ENCODE results near the gene INHBE.
"Not testable (repeated sequence)": the region's sequence is repeated elsewhere in the genome, so short reads cannot be mapped to it uniquely, and the experiment has no call there.

The INHBE gene

GRCh38 chr12:57441846-57442427 lies 13.2 kb upstream of the INHBE start:
- DNase-seq, result no peak

- DNase-seq, result not testable (repeated sequence)
These were observed 10.8 kb upstream of the INHBE start for GRCh38 chr12:57444337-57444736.

DNA sequence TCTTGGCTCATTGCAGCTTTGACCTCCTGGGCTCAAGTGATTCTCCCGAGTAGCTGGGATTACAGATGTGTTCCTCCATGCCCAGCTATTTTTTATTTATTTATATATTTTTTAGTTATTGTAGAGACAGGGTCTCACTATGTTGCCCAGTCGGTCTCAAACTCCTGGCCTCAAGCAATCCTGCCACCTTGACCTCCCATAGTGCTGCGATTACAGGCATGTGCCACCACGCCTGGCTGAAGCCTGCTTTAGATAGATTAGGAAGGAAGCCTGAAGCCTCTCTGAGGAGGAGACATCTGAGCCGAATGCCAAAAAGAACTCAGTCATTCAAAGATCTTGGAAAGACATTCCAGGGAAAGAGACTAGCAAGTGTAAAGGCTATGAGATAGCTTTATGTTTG lies 10.4 kb upstream of the INHBE start:
- no peak for DNase-seq

DNA sequence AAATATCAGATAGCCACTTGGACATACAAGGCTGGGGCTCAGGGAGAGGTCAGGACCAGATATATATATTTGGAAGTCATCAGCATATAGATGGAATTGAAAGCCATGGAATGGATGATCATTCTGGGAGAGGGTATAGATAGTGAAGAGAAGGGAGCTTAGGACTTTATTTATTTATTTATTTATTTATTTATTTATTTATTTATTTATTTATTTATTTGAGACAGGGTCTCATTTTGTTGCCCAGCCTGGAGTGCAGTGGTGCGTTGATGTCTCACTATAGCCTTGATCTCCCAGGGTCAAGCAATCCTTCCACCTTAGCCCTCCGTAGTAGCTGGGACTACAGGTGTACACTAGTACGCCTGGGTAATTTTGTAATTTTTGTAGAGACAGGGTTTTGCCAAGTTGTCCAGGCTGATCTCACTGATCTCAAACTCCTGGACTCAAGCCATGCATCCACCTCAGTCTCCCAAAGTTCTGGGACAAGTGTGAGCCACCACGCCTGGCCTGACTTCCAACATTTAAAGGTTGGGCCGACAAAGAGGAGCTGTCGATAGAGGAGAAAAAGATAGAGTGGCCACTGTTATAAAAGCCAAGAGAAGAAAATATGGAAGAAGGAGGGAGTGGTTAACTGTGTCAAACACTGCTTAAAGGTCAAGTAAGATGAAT lies 8.7 kb upstream of the INHBE start:
- no peak for DNase-seq

GRCh38 chr12:57448669-57449068 lies 6.4 kb upstream of the INHBE start:
- no peak for DNase-seq

- DNase-seq, result no peak
These were observed 5.7 kb upstream of the INHBE start for GRCh38 chr12:57449375-57449774.

DNA sequence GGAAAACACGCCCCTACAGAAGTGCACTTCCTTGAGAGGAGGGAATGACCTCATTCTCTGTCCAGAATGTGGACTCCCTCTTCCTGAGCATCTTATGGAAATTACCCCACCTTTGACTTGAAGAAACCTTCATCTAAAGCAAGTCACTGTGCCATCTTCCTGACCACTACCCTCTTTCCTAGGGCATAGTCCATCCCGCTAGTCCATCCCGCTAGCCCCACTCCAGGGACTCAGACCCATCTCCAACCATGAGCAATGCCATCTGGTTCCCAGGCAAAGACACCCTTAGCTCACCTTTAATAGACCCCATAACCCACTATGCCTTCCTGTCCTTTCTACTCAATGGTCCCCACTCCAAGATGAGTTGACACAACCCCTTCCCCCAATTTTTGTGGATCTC lies 5.0 kb upstream of the INHBE start:
- no peak for DNase-seq

- no peak for DNase-seq
These were observed 3.8 kb upstream of the INHBE start for GRCh38 chr12:57451233-57451778.

DNA sequence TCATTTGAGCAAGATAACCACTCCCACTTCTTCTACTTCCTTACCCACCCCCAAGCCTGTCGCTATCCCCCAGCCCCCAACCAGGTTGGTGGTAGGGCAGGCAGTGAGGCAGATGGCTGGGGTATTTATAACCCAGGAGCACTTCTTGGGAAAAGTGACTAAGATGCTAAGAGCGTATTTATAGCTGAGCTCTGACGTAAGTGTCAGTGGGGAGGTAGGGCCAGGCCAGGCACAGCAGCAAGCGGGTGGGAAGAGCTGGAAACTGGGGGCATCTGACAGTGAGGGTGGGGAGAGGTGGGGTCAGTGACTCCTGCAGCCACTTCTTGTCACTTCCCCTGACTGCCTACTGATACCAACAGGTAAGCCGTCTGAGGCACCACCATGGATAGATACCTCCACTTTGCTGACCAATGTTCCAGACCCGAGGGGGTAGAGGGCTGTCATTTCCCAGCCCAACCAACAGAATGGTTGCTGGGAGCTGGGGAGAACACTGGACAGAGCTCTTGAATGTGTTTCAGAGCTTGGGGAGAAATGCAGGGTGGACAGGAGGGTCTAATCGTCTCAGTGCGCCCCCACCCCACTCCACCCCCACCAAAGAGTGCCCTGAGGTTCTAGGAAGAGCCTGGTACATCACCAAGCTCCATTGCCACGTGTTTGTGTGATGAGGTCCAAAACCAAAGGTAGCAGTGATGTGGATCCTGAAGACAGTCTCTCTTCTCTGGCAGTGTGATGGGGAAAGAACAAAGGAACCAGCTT lies 2.7 kb upstream of the INHBE start:
- no peak for DNase-seq

DNA sequence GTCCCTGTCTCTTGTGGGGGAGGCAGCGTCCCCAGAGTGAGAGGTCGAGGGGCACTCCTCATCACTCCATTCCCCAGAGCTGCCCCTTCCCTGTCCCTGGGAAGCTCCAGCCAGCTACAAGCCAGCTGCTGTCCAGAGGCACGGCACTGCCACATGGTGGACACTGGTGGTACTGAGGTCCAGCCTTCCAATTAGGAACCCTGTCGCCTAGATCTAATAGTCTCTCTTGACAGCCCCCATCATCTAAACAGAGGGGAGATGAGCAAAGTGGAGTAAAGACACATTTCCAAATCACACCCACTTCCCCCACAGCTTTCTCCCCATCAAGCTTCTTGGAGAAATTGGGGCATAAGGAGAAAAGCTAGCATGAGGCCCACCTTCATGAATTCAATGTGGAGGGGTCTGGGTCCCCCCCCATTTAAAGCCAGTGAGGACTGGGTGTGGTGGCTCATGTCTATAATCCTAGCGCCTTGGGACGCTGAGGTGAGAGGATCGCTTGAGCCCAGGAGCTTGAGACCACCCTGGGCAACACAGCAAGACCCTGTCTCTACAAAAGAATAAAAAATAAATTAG lies 2.1 kb upstream of the INHBE start:
- peak; percentile 65 for DNase-seq

- DNase-seq, result no peak
These were observed 918 bp upstream of the INHBE start for GRCh38 chr12:57454213-57454565.

- no peak for DNase-seq
These were observed 452 bp downstream of the INHBE start for GRCh38 chr12:57455374-57456144.

DNA sequence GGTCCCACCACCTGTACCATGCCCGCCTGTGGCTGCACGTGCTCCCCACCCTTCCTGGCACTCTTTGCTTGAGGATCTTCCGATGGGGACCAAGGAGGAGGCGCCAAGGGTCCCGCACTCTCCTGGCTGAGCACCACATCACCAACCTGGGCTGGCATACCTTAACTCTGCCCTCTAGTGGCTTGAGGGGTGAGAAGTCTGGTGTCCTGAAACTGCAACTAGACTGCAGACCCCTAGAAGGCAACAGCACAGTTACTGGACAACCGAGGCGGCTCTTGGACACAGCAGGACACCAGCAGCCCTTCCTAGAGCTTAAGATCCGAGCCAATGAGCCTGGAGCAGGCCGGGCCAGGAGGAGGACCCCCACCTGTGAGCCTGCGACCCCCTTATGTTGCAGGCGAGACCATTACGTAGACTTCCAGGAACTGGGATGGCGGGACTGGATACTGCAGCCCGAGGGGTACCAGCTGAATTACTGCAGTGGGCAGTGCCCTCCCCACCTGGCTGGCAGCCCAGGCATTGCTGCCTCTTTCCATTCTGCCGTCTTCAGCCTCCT lies 1.1 kb downstream of the INHBE start:
- no peak for DNase-seq

GRCh38 chr12:57456737-57457490 lies 1.8 kb downstream of the INHBE start:
- no peak for DNase-seq

- DNase-seq, result no peak
These were observed 3.6 kb downstream of the INHBE start for GRCh38 chr12:57458665-57459054.

GRCh38 chr12:57459055-57459749 lies 4.1 kb downstream of the INHBE start:
- DNase-seq, result peak; percentile 90

DNA sequence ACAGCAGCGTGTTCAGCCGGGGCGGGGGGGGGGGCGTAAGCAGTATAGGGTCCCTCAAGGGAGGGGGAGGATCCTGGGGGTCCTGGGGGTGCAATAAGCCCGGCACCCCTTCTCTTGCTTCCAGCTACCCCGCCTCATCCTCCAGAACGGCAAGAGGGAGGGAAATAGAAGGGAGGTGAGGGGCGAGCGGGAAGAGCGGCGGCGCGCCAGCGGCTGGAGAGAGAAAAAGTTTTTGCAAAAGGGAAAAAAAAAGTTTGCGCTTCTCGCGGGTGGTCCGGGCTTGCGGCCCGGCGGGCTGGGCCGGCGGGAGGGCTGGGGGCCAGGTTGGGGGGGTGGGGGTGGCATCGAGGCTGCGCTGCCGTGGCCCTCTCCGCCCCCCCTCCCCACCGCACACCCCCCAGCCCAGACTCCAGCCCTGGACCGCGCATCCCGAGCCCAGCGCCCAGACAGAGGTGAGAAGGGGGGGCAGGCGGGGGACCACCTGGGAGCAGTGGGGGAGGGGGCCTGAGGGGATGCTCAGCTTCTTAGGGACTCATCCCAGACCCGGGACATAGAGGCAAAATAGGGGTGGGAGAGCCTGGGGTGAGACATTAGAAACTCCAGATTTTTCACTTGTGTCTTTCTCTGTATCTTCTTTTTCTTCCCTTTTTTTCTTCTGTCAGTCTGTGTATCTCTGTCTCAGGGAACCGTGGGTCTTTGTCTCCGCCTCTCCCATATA lies 4.8 kb downstream of the INHBE start, which contains the start of gene GLI1:
TSS of gene GLI1 (plus strand) at position 36 of the 718 bp plus-strand sequence. CDS start 3,907 bp downstream, outside the sequence.
- no peak for DNase-seq

DNA sequence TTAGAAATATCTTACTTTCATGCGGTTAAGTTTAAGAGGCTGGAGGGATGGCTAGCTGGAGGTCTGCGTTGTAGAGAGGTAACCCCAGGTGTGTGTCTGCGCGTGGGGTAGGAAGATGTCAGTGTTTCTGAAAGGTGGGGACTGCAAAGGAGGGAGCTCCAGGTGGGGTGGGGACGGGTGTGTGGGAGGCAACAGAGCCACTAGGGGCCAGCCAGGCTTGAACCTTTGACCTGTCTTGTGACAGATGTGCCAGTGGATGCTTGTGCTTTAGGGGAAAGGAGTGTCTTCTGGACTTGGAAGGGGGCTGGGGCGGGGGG lies 5.3 kb downstream of the INHBE start:
- no peak for DNase-seq

- DNase-seq, result no peak
These were observed 5.8 kb downstream of the INHBE start for GRCh38 chr12:57460841-57461275.

- DNase-seq, result no peak
These were observed 6.3 kb downstream of the INHBE start for GRCh38 chr12:57461276-57461916.

Measured in NCI-H1694 (cell line).